Hepatocyte (in vitro differentiated cells): ENCODE measurements around the gene STIM1. TPM values are rescaled to one million over a fixed set of nuclear protein-coding genes. Genes with fewer than 3 reads are reported as not detected.

Experiments used
- DNase-seq: peaks from one replicate; pipeline ENCODE4 v3.0.0-alpha.2; 2016; ENCODE audit warnings: low spot score
- H2AFZ ChIP-seq: fragments of 200-600 bp; sonication (generic); 2 replicates; pipeline ENCODE4 v1.6.0; 2016; ENCODE audit warnings: antibody characterized with exemption, mild to moderate bottlenecking
- H3K27ac ChIP-seq: fragments of 200-600 bp; sonication (generic); 2 replicates; pipeline ENCODE4 v1.5.1; 2016; ENCODE audit warnings: mild to moderate bottlenecking
- H3K27me3 ChIP-seq: fragments of 200-600 bp; sonication (generic); 2 replicates; pipeline ENCODE4 v1.6.1; 2016
- H3K36me3 ChIP-seq: fragments of 200-600 bp; sonication (generic); replicated peaks from 2 replicates; pipeline ENCODE4 v1.5.1; 2016; ENCODE audit warnings: low read depth; ENCODE audit not compliant: insufficient read depth
- H3K4me1 ChIP-seq: fragments of 200-600 bp; sonication (generic); 2 replicates; pipeline ENCODE4 v1.5.1; 2016; ENCODE audit warnings: mild to moderate bottlenecking, moderate library complexity; ENCODE audit not compliant: insufficient read depth
- H3K4me2 ChIP-seq: fragments of 200-600 bp; sonication (generic); 2 replicates; pipeline ENCODE4 v1.6.0; 2016
- H3K4me3 ChIP-seq: fragments of 200-600 bp; sonication (generic); 2 replicates; pipeline ENCODE4 v1.5.1; 2016; ENCODE audit warnings: mild to moderate bottlenecking
- H3K79me2 ChIP-seq: fragments of 200-600 bp; sonication (generic); 2 replicates; pipeline ENCODE4 v1.6.0; 2017; ENCODE audit warnings: mild to moderate bottlenecking
- H3K9me2 ChIP-seq: fragments of 200-600 bp; sonication (generic); replicated peaks from 2 replicates; pipeline ENCODE4 v1.6.0; 2017; ENCODE audit warnings: mild to moderate bottlenecking; ENCODE audit not compliant: insufficient read depth
- H3K9me3 ChIP-seq: fragments of 200-600 bp; sonication (generic); 2 replicates; pipeline ENCODE4 v1.5.1; 2016; ENCODE audit warnings: low read depth, mild to moderate bottlenecking
- H4K20me1 ChIP-seq: fragments of 200-600 bp; sonication (generic); 2 replicates; pipeline ENCODE4 v1.6.0; 2016; ENCODE audit warnings: mild to moderate bottlenecking; ENCODE audit not compliant: insufficient read depth, poor library complexity, severe bottlenecking
- EZH2 ChIP-seq: fragments of 200-600 bp; sonication (generic); IDR thresholded peaks from 2 replicates; pipeline ENCODE4 v1.6.1; 2016; ENCODE audit warnings: antibody characterized with exemption, mild to moderate bottlenecking, borderline replicate concordance
- EZH2phosphoT487 ChIP-seq: fragments of 200-600 bp; sonication (generic); IDR thresholded peaks from one replicate; pipeline ENCODE4 v1.6.1; 2018; ENCODE audit warnings: antibody characterized with exemption, mild to moderate bottlenecking, low read depth, moderate library complexity; ENCODE audit not compliant: unreplicated experiment, severe bottlenecking
- WGBS: methylation state at CpG from one replicate; pipeline ENCODE4 v1.1.6; 2016; ENCODE audit warnings: low lambda C conversion rate; ENCODE audit errors: missing lambda C conversion rate; 5-methylcytosine and 5-hydroxymethylcytosine counted together
- polyA plus RNA-seq: library from polyadenylated mRNA; unstranded; fragments of >200 nt; fragmentation: Nextera tagmentation; extraction: Ambion mirVana; gene quantifications from 2 replicates; pipeline ENCODE4 v1.2.1, GENCODE V29; 2016
- total RNA-seq: library from RNA; depleted of rRNA; stranded (reverse); fragments of >200 nt; gene quantifications from 2 replicates; pipeline ENCODE4 v1.2.3, GENCODE V29; 2014
- TF ChIP-seq, protein P1 (sequence below): fragments of 200-600 bp; sonication (generic); IDR thresholded peaks from 2 replicates; pipeline ENCODE4 v1.5.1; 2016; ENCODE audit warnings: antibody characterized with exemption, mild to moderate bottlenecking; ENCODE audit not compliant: poor library complexity

Gene STIM1
- total and polyA plus RNA-seq, 2 experiments from 2014 or later: 18.5 to 19.6 TPM

DNA sequence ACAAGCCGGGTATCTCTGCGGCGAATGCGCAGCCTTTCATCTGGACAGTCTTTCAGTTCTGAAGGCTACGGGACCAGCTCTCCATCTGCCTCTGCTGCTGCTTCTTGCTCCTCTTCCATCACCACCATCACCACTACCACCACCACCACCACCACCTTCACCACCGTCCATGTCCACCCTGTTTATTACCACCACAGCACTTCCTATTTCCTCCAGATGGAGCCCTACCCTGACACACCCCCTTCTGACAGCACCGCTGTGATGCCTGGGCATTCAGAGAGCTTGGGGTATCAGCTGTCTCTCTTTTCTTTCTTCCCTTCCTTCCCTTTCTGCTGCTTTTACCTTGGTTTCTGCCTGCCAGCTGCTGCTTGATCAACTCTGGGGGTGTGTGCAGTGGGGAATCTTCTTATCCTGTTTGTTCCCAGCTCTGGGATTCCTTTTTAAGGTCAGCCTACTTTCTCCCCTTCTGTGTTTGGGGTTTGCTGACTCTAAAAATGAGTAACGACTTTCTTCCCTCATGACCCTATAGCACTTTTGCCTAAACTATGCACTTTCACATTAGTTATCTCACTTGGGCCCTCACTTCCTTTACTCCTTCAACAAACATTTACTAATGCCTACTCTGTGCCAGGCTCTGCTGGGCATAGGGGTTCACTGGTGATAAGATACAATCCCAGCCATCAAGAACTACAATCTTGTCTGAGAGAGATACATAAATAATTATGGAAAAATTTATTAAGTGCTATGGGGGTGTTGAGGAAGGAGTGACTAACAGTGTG lies 231.3 kb downstream of the STIM1 start:
- H3K36me3 ChIP-seq: no peaks in the 10 kb centered on the region
- H2AFZ ChIP-seq: no peak overlapping the region
- no peaks in the 10 kb centered on the region for H3K9me2 ChIP-seq
- no peak for TF ChIP-seq EZH2phosphoT487
- TF ChIP-seq, protein P1, sequence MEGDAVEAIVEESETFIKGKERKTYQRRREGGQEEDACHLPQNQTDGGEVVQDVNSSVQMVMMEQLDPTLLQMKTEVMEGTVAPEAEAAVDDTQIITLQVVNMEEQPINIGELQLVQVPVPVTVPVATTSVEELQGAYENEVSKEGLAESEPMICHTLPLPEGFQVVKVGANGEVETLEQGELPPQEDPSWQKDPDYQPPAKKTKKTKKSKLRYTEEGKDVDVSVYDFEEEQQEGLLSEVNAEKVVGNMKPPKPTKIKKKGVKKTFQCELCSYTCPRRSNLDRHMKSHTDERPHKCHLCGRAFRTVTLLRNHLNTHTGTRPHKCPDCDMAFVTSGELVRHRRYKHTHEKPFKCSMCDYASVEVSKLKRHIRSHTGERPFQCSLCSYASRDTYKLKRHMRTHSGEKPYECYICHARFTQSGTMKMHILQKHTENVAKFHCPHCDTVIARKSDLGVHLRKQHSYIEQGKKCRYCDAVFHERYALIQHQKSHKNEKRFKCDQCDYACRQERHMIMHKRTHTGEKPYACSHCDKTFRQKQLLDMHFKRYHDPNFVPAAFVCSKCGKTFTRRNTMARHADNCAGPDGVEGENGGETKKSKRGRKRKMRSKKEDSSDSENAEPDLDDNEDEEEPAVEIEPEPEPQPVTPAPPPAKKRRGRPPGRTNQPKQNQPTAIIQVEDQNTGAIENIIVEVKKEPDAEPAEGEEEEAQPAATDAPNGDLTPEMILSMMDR: no peak
- no peak for TF ChIP-seq EZH2
- no peaks in the 10 kb centered on the region for H3K27me3 ChIP-seq
- no peaks in the 10 kb centered on the region for H3K9me3 ChIP-seq
- no peak for DNase-seq
- no peaks in the 10 kb centered on the region for H3K79me2 ChIP-seq
- 91% methylated on average over 8 of the region's 8 CpGs for WGBS
- no peaks in the 10 kb centered on the region for H3K4me1 ChIP-seq
- no peak overlapping the region for H3K4me3 ChIP-seq
- no peaks in the 10 kb centered on the region for H4K20me1 ChIP-seq
- no peak overlapping the region for H3K4me2 ChIP-seq
- H3K27ac ChIP-seq: no peak overlapping the region

GRCh38 chr11:4087551-4087950 lies 232.1 kb downstream of the STIM1 start:
- WGBS: 91% methylated on average over 5 of the region's 5 CpGs
- Histone ChIP-seq H3K4me1 (no peaks in the 10 kb centered on the region), H2AFZ (no peak overlapping the region), H3K27me3 (no peaks in the 10 kb centered on the region), H3K27ac (no peak overlapping the region), H3K9me3 (no peaks in the 10 kb centered on the region), H3K36me3 (no peaks in the 10 kb centered on the region), H3K4me2 (no peak overlapping the region), H3K79me2 (no peaks in the 10 kb centered on the region), H3K9me2 (no peaks in the 10 kb centered on the region), H3K4me3 (no peak overlapping the region), H4K20me1 (no peaks in the 10 kb centered on the region)
- DNase-seq: no peak
- TF ChIP-seq EZH2 (no peak), EZH2phosphoT487 (no peak)
- TF ChIP-seq, protein P1: no peak

DNA sequence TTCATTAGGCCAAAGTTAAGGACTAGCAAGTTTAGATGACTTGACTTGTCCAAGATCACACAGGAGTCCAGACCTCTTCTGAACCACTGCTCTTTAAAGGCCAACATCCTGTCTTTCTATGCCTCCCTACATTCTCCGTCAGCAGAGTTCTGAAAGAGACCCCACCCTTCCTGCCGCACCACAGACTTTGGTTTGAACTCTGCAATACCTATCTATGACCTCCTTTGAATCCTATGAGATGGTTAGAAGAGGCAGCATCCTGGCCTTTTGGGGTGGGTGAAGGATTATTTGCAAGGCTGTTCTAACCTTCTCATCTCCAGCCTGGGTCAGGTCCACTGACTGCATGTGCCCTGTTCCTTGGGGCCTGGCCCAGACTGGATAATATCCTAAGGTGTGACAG lies 234.8 kb downstream of the STIM1 start:
- Histone ChIP-seq H3K27ac (no peak overlapping the region), H3K4me3 (no peak overlapping the region), H4K20me1 (no peaks in the 10 kb centered on the region), H3K4me2 (no peak overlapping the region), H3K4me1 (no peaks in the 10 kb centered on the region), H3K27me3 (no peaks in the 10 kb centered on the region), H3K36me3 (no peaks in the 10 kb centered on the region), H3K9me3 (no peaks in the 10 kb centered on the region), H3K79me2 (peaks cover under 1% of the 10 kb centered on the region), H3K9me2 (no peaks in the 10 kb centered on the region), H2AFZ (no peak overlapping the region)
- 96% methylated on average over 2 of the region's 2 CpGs for WGBS
- no peak for DNase-seq
- TF ChIP-seq EZH2 (no peak), EZH2phosphoT487 (no peak)
- TF ChIP-seq, protein P1: no peak
